ENCODE results near the gene AVPI1. TPM values are rescaled to one million over a fixed set of nuclear protein-coding genes. Genes with fewer than 3 reads are reported as not detected.

Gene AVPI1
- total RNA-seq, 1 experiment from 2014 or later: 6.5 TPM

DNA sequence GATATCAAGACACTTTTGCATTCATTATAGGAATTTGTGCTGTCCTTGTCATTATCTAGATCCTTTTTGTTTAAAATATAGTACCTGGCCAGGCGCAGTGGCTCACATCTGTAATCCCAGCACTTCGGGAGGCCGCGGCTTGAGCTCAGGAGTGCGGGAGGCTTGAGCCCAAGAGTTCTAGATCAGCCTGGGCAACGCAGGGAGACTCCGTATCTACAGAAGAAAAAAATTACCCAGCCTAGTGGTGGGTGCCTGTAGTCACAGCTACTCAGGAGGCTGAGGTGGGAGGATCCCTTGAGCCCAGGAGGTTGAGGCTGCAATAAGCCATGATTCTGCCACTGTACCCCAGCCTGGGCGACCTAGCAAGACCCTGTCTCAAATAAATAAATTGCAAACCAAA is 53.1 kb downstream of the AVPI1 start:
- peak; percentile 39; the same call in 1 of the 3 replicates for TF ChIP-seq CTCF (conservative IDR thresholded peaks at IDR 0.05)
- Histone ChIP-seq H3K79me1 (ENCODE audit: insufficient read depth, low read depth, low read length, poor library complexity, severe bottlenecking) (no peaks in the 10 kb centered on the region), H3K18ac (ENCODE audit: insufficient read length, low read depth, low read length) (no peak overlapping the region), H3K23me2 (ENCODE audit: insufficient read length, low read depth, low read length, poor library complexity, severe bottlenecking) (peaks cover 7% of the 10 kb centered on the region), H3K14ac (ENCODE audit: insufficient read depth, low read length) (no peak overlapping the region), H2AK5ac (ENCODE audit: insufficient read length, low read length) (no peak overlapping the region), H3K9ac (ENCODE audit: extremely low read depth, insufficient read length, low read length) (no peak overlapping the region), H2BK20ac (ENCODE audit: low read depth, low read length, poor library complexity, severe bottlenecking) (no peak overlapping the region), H3K27ac (ENCODE audit: insufficient read length, low read depth, low read length) (no peak overlapping the region), H3K9me3 (ENCODE audit: control insufficient read depth, low read depth, low read length) (no peaks in the 10 kb centered on the region), H4K20me1 (ENCODE audit: control insufficient read depth, insufficient read depth, insufficient read length) (no peaks in the 10 kb centered on the region), H2BK12ac (ENCODE audit: insufficient read length, low read depth, low read length) (no peak overlapping the region), H3K79me2 (ENCODE audit: insufficient read depth, low read length) (0 out of 2 replicates have a peak, but pooled peaks cover 3% of the 10 kb centered on the region), H3K4me1 (ENCODE audit: insufficient read depth, low read length) (no peaks in the 10 kb centered on the region), H3T11ph (ENCODE audit: low read length) (no peak overlapping the region), H3K56ac (ENCODE audit: insufficient read length, low read depth, low read length) (no peak overlapping the region), H4K8ac (replicated peaks; ENCODE audit: insufficient read length, low read depth, low read length) (no peak overlapping the region), H3K4me2 (ENCODE audit: insufficient read depth, insufficient read length, low read length) (peak overlapping the region; percentile 89), H3K23ac (ENCODE audit: insufficient read length, low read depth, low read length) (no peak overlapping the region), H2BK5ac (ENCODE audit: insufficient read length, low read length) (no peak overlapping the region), H2BK120ac (ENCODE audit: low read depth, low read length, poor library complexity, severe bottlenecking) (no peak overlapping the region), H2BK15ac (ENCODE audit: low read depth, low read length) (no peak overlapping the region), H4K91ac (ENCODE audit: insufficient read length, low read depth, low read length) (no peak overlapping the region), H3K4ac (ENCODE audit: low read depth, low read length) (no peak overlapping the region), H3K27me3 (ENCODE audit: insufficient read depth, low read length) (no peaks in the 10 kb centered on the region), H2AFZ (ENCODE audit: low read length) (peak overlapping the region; percentile 3), H4K5ac (ENCODE audit: insufficient read length, low read depth, low read length) (no peak overlapping the region)
- DNase-seq: peak; percentile 46
- peaks cover 0 to 2% (median 2%) of the 10 kb centered on the region in 3 experiments; a peak in 3 of 7 replicates for H3K36me3 Mint-ChIP-seq (ENCODE audit: insufficient read depth in 1 of 3, low read depth in 3 of 3)
- H3K9me3 Mint-ChIP-seq: no peaks in the 10 kb centered on the region; a peak in 1 of 5 replicates
- peaks cover 14 to 17% of the 10 kb centered on the region in 2 experiments for H3K4me1 Mint-ChIP-seq
- H3K4me3 Mint-ChIP-seq: peak overlapping the region; percentile 98 to 99
- H3K27ac Mint-ChIP-seq: peak overlapping the region; percentile 66 to 99 (median 96); a peak in 4 of 7 replicates
- no CpG with 5 or more reads among the region's 8 CpGs for WGBS (ENCODE audit: extremely low coverage, insufficient read length, low lambda C conversion rate)
- H3K27me3 Mint-ChIP-seq (ENCODE audit: low read depth): no peaks in the 10 kb centered on the region

Measured in H9 (cell line).